ENCODE data around the gene JMJD8.

DNA sequence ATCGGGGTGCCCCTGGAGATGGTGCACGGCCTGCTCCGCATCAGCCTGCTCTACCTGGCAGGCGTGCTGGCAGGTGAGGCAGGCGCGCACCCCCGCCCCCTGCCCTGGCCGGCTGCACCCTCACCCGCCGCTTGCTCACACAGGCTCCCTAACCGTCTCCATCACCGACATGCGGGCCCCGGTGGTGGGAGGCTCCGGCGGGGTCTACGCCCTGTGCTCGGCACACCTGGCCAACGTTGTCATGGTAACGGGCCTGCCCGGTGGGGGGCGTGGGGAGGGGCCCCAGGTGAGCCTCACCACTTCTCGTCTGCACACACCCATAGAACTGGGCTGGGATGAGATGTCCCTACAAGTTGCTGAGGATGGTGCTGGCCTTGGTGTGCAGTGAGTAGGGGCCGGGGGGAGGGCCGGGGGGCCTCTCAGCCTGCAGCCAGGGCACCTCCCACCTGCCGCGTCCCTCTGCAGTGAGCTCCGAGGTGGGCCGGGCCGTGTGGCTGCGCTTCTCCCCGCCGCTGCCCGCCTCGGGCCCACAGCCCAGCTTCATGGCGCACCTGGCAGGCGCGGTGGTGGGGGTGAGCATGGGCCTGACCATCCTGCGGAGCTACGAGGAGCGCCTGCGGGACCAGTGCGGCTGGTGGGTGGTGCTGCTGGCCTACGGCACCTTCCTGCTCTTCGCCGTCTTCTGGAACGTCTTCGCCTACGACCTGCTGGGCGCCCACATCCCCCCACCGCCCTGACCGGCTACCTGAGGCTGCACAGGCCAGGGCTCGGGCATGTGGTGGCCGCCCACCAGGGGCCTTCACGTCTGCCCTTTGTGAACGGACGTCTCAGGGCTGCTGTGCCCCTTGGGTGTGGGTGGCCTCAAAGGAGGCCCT lies 6.6 kb downstream of the JMJD8 start:
- TF ChIP-seq CTCF (tag by site-specific recombination; IDR thresholded peaks at IDR 0.05) (no peak), SP2 (tag by site-specific recombination; IDR thresholded peaks at IDR 0.05) (no peak), ATF2 (tag by site-specific recombination; IDR thresholded peaks at IDR 0.05; ENCODE audit: low read depth) (no peak), ZNF366 (tag by site-specific recombination; conservative IDR thresholded peaks at IDR 0.05) (no peak), ZNF274 (IDR thresholded peaks at IDR 0.05; ENCODE audit: low read length) (no peak), ZNF274 (tag by site-specific recombination; IDR thresholded peaks at IDR 0.05; ENCODE audit: borderline replicate concordance) (no peak), ZNF530 (tag by site-specific recombination; IDR thresholded peaks at IDR 0.05; ENCODE audit: low read depth) (no peak)

All from HEK293 (cell line).